SK-N-SH treated with all-trans-retinoic acid at 6 μM for 48 hours (cell line): Measurements from ENCODE around the gene RRP1.

ENCODE experiments used
- ATAC-seq: fragments of 200-7000 bp; cut with Tn5 transposase; 3 replicates; pipeline ENCODE4 v1.9.1; 2020; ENCODE audit warnings: mild to moderate bottlenecking, moderate library complexity
- ARNTL ChIP-seq: fragments of 450-650 bp; formaldehyde crosslinking; IDR thresholded peaks from 2 replicates; pipeline ENCODE4 v1.5.0; 2020; ENCODE audit warnings: low read depth, mild to moderate bottlenecking, moderate library complexity, borderline replicate concordance
- BACH2 ChIP-seq: fragments of 250-450 bp; sonication (Bioruptor Pico); IDR thresholded peaks from 2 replicates; pipeline ENCODE4 v1.9.0; 2021; ENCODE audit warnings: mild to moderate bottlenecking, borderline replicate concordance
- CREB5 ChIP-seq: fragments of 250-450 bp; sonication (Bioruptor Pico); IDR thresholded peaks from 2 replicates; pipeline ENCODE4 v1.5.1; 2020; ENCODE audit warnings: low read depth, mild to moderate bottlenecking, moderate library complexity
- CSDC2 ChIP-seq: fragments of 250-450 bp; sonication (Bioruptor Pico); IDR thresholded peaks from 2 replicates; pipeline ENCODE4 v1.5.0; 2020; ENCODE audit warnings: mild to moderate bottlenecking, moderate library complexity
- GLIS3 ChIP-seq: fragments of 250-450 bp; sonication (Bioruptor Pico); IDR thresholded peaks from 2 replicates; pipeline ENCODE4 v1.5.0; 2020; ENCODE audit warnings: mild to moderate bottlenecking, moderate library complexity
- ISL1 ChIP-seq: fragments of 250-450 bp; sonication (Bioruptor Pico); IDR thresholded peaks from 2 replicates; pipeline ENCODE4 v2.1.2; 2022; ENCODE audit warnings: mild to moderate bottlenecking, moderate library complexity
- OSR1 ChIP-seq: fragments of 250-450 bp; sonication (Bioruptor Pico); IDR thresholded peaks from 2 replicates; pipeline ENCODE4 v1.8.0; 2022; ENCODE audit warnings: moderate library complexity, mild to moderate bottlenecking, inconsistent platforms
- PPARA ChIP-seq: fragments of 250-450 bp; sonication (Bioruptor Pico); IDR thresholded peaks from 2 replicates; pipeline ENCODE4 v1.5.0; 2020; ENCODE audit warnings: mild to moderate bottlenecking, borderline replicate concordance
- RARB ChIP-seq: fragments of 250-450 bp; sonication (Bioruptor Pico); IDR thresholded peaks from 2 replicates; pipeline ENCODE4 v1.8.0; 2021; ENCODE audit warnings: mild to moderate bottlenecking, moderate library complexity
- SNAI2 ChIP-seq: fragments of 250-450 bp; sonication (Bioruptor Pico); IDR thresholded peaks from 2 replicates; pipeline ENCODE4 v1.5.0; 2020; ENCODE audit warnings: mild to moderate bottlenecking, moderate library complexity
- TCF4 ChIP-seq: fragments of 250-450 bp; sonication (Bioruptor Pico); IDR thresholded peaks from 2 replicates; pipeline ENCODE4 v1.8.0; 2021; ENCODE audit warnings: mild to moderate bottlenecking, moderate library complexity, borderline replicate concordance
- TOX ChIP-seq: fragments of 250-450 bp; sonication (Bioruptor Pico); IDR thresholded peaks from 2 replicates; pipeline ENCODE4 v1.8.0; 2021; ENCODE audit warnings: mild to moderate bottlenecking, moderate library complexity, borderline replicate concordance
- ZC3H10 ChIP-seq: fragments of 250-450 bp; sonication (Bioruptor Pico); IDR thresholded peaks from 2 replicates; pipeline ENCODE4 v1.5.1; 2021; ENCODE audit warnings: mild to moderate bottlenecking, moderate library complexity
- ZFP3 ChIP-seq: fragments of 250-450 bp; sonication (Bioruptor Pico); IDR thresholded peaks from 2 replicates; pipeline ENCODE4 v1.5.0; 2020; ENCODE audit warnings: mild to moderate bottlenecking, moderate library complexity
- ZFP30 ChIP-seq: fragments of 450-650 bp; formaldehyde crosslinking; IDR thresholded peaks from 2 replicates; pipeline ENCODE4 v1.5.0; 2022; ENCODE audit warnings: mild to moderate bottlenecking, moderate library complexity
- ZNF565 ChIP-seq: fragments of 450-650 bp; formaldehyde crosslinking; conservative IDR thresholded peaks from 2 replicates; pipeline ENCODE4 v1.5.0; 2020; ENCODE audit warnings: low read depth, mild to moderate bottlenecking, moderate library complexity
- ZNF8 ChIP-seq: fragments of 450-650 bp; formaldehyde crosslinking; IDR thresholded peaks from 2 replicates; pipeline ENCODE4 v1.5.0; 2020; ENCODE audit warnings: mild to moderate bottlenecking, moderate library complexity
- TF ChIP-seq, protein P1 (sequence below): fragments of 250-450 bp; sonication (Bioruptor Pico); IDR thresholded peaks from 2 replicates; pipeline ENCODE4 v1.5.0; 2020; ENCODE audit warnings: mild to moderate bottlenecking, moderate library complexity
- TF ChIP-seq, protein P2 (sequence below): fragments of 250-450 bp; sonication (Bioruptor Pico); IDR thresholded peaks from 2 replicates; pipeline ENCODE4 v1.8.0; 2020; ENCODE audit warnings: mild to moderate bottlenecking, moderate library complexity, borderline replicate concordance

RRP1 gene

GRCh38 chr21:43758811-43759210, 30.6 kb upstream of the RRP1 start (continued):
- TF ChIP-seq, protein P1, sequence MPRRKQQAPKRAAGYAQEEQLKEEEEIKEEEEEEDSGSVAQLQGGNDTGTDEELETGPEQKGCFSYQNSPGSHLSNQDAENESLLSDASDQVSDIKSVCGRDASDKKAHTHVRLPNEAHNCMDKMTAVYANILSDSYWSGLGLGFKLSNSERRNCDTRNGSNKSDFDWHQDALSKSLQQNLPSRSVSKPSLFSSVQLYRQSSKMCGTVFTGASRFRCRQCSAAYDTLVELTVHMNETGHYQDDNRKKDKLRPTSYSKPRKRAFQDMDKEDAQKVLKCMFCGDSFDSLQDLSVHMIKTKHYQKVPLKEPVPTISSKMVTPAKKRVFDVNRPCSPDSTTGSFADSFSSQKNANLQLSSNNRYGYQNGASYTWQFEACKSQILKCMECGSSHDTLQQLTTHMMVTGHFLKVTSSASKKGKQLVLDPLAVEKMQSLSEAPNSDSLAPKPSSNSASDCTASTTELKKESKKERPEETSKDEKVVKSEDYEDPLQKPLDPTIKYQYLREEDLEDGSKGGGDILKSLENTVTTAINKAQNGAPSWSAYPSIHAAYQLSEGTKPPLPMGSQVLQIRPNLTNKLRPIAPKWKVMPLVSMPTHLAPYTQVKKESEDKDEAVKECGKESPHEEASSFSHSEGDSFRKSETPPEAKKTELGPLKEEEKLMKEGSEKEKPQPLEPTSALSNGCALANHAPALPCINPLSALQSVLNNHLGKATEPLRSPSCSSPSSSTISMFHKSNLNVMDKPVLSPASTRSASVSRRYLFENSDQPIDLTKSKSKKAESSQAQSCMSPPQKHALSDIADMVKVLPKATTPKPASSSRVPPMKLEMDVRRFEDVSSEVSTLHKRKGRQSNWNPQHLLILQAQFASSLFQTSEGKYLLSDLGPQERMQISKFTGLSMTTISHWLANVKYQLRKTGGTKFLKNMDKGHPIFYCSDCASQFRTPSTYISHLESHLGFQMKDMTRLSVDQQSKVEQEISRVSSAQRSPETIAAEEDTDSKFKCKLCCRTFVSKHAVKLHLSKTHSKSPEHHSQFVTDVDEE, result no peak
- TF ChIP-seq BACH2 (CRISPR knock-in tag) (no peak), ARNTL (CRISPR knock-in tag) (no peak), ZC3H10 (CRISPR knock-in tag) (no peak), ZNF8 (CRISPR knock-in tag) (no peak), OSR1 (CRISPR knock-in tag) (no peak), CSDC2 (no peak), SNAI2 (CRISPR knock-in tag) (no peak), PPARA (CRISPR knock-in tag) (no peak), TOX (CRISPR knock-in tag) (no peak), GLIS3 (CRISPR knock-in tag) (no peak)

DNA sequence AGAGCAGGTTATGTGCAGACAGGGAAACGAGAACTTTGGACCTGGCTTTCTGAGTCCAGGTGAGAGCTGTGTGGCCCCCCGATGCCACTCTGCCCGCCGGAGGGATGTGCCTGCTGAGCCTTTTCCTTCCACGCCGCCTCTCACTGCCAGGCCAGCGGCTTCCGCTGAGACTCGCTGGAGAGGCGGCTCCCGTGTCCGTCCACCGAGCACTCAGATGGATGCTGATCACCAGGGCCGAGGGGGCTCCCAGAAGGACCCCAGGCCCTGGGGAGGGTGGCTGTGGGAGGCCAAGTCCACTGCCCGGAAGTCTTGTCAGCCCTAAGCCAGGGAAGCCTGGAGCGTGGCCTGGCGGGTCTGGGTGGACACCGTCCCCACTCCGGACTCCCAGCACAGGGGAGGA, 29.7 kb upstream of the RRP1 start:
- TF ChIP-seq CSDC2 (no peak), TOX (CRISPR knock-in tag) (no peak), ZFP30 (CRISPR knock-in tag) (no peak), RARB (CRISPR knock-in tag) (no peak), ARNTL (CRISPR knock-in tag) (no peak), CREB5 (no peak), ZC3H10 (CRISPR knock-in tag) (no peak), SNAI2 (CRISPR knock-in tag) (no peak), ZNF565 (no peak)
- TF ChIP-seq, protein P2, sequence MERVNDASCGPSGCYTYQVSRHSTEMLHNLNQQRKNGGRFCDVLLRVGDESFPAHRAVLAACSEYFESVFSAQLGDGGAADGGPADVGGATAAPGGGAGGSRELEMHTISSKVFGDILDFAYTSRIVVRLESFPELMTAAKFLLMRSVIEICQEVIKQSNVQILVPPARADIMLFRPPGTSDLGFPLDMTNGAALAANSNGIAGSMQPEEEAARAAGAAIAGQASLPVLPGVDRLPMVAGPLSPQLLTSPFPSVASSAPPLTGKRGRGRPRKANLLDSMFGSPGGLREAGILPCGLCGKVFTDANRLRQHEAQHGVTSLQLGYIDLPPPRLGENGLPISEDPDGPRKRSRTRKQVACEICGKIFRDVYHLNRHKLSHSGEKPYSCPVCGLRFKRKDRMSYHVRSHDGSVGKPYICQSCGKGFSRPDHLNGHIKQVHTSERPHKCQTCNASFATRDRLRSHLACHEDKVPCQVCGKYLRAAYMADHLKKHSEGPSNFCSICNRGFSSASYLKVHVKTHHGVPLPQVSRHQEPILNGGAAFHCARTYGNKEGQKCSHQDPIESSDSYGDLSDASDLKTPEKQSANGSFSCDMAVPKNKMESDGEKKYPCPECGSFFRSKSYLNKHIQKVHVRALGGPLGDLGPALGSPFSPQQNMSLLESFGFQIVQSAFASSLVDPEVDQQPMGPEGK, result no peak

GRCh38 chr21:43760391-43760958, 28.9 kb upstream of the RRP1 start:
- ATAC-seq, result no peak

More for the DNA sequence above, 29.7 kb upstream of the RRP1 start:
- ATAC-seq, result no peak

More at GRCh38 chr21:43760391-43760958, 28.9 kb upstream of the RRP1 start:
- TF ChIP-seq SNAI2 (CRISPR knock-in tag) (no peak), ZNF565 (no peak), ISL1 (CRISPR knock-in tag) (no peak), OSR1 (CRISPR knock-in tag) (no peak), ARNTL (CRISPR knock-in tag) (no peak), TCF4 (CRISPR knock-in tag) (no peak), ZFP30 (CRISPR knock-in tag) (no peak), BACH2 (CRISPR knock-in tag) (no peak), ZFP3 (no peak), CSDC2 (no peak), CREB5 (no peak), GLIS3 (CRISPR knock-in tag) (no peak), ZC3H10 (CRISPR knock-in tag) (no peak)
- TF ChIP-seq, protein P2, result no peak
- TF ChIP-seq, all 23 proteins: peak for 0
